Adrenal gland (tissue), 12 donors: ENCODE results near the gene LUM. TPM values are rescaled to one million over a fixed set of nuclear protein-coding genes. Genes with fewer than 3 reads are reported as not detected.
A peak's percentile ranks its signal among the peaks of the same experiment; 100 is the strongest.

Experiments used
- DNase-seq, 7 donors: peaks; one replicate each; pipeline ENCODE4 v3.0.0-alpha.2; 2019 to 2020
- H3K27ac ChIP-seq, 5 donors: fragments of 200-600 bp; sonication (generic) in 4 of 5; 1 replicate in 3 of 5; 2 replicates in 2 of 5; pipeline versions ENCODE4 v1.5.1 to v1.8.0; 2016 to 2020; ENCODE audit warnings: mild to moderate bottlenecking in 1 of 5
- H3K27me3 ChIP-seq: fragments of 200-600 bp; 2 replicates; pipeline ENCODE4 v1.8.0; 2021
- H3K36me3 ChIP-seq, 2 donors: fragments of 200-600 bp; replicated peaks in 1 of 2; 1 replicate in 1 of 2; 2 replicates in 1 of 2; pipeline versions ENCODE4 v1.5.1 to v1.8.0; 2018 to 2022
- H3K4me1 ChIP-seq, 2 donors: fragments of 200-600 bp; replicated peaks in 1 of 2; 1 replicate in 1 of 2; 2 replicates in 1 of 2; pipeline versions ENCODE4 v1.5.1 to v1.8.0; 2018 to 2021
- H3K4me3 ChIP-seq, 4 donors: fragments of 200-600 bp; sonication (generic) in 3 of 4; one replicate each; pipeline ENCODE4 v1.5.1; 2016 to 2018
- H3K9me3 ChIP-seq, 3 donors: fragments of 200-600 bp; sonication (generic) in 1 of 3; replicated peaks in 1 of 3; 1 replicate in 2 of 3; 2 replicates in 1 of 3; pipeline versions ENCODE4 v1.5.1 to v1.8.0; 2016 to 2021
- POLR2A ChIP-seq, 2 donors: fragments of 450-650 bp; IDR thresholded peaks; one replicate each; pipeline ENCODE4 v1.6.1; 2017; ENCODE audit warnings: antibody characterized with exemption in 2 of 2, mild to moderate bottlenecking in 2 of 2, moderate library complexity in 1 of 2
- WGBS, 4 donors: extraction: QIAGEN DNeasy Blood & Tissue Kit in 2 of 4; methylation state at CpG; one replicate each; pipeline versions ENCODE4 v1.1.5 to v1.1.7; 2013 to 2017; 5-methylcytosine and 5-hydroxymethylcytosine counted together
- intact Hi-C, 2 donors: fragments of 100-400 bp; cut with DNase I; formaldehyde crosslinking; loops; one replicate each; pipeline versions ENCODE4 v1.14.1 to v1.15.0; 2022 to 2023
- polyA plus RNA-seq, 3 donors: library from polyadenylated mRNA; stranded (reverse); fragments of 200-250 nt in 2 of 3; fragments of 350-450 nt in 1 of 3; fragmentation: Illumina TruSeq in 1 of 3; extraction: RNeasy Lipid Tissue Mini Kit (QIAGEN cat#74804) in 1 of 3; gene quantifications; one replicate each; pipeline ENCODE4 v1.2.3, GENCODE V29; 2013 to 2014
- total RNA-seq, 9 donors: library from RNA; depleted of rRNA in 4 of 9; stranded (reverse); fragments of >200 nt in 4 of 9; fragments of 120-200 nt in 1 of 9; fragmentation: NEBNext Ultra II Directional in 1 of 9; extraction: Animal tissue kit (Norgen Biotek cat#: 25700) in 1 of 9; gene quantifications; one replicate each; pipeline versions ENCODE4 v1.1.0 to v1.2.4, GENCODE V29; 2013 to 2023
- TF ChIP-seq, protein P1 (sequence below), 6 experiments: fragments of 450-650 bp in 4 of 6; fragments of 200-600 bp in 2 of 6; sonication (generic) in 1 of 6; IDR thresholded peaks; 1 replicate in 5 of 6; 2 replicates in 1 of 6; pipeline versions ENCODE4 v1.5.1 to v1.8.0; 2016 to 2021; ENCODE audit warnings: antibody characterized with exemption in 6 of 6, mild to moderate bottlenecking in 2 of 6, moderate library complexity in 1 of 6
- donor health status: healthy with polysubstance abuse.
- donor health status: Bipolar disorder and iron deficiency.
- donor health status: DM: yes; HTN: yes; CAD: no.
- donor health status: DM: no; HTN: no; CAD: no.
- donor health status: DM: no; HTN: no; CAD: no.
- donor health status: DM: yes; HTN: yes; CAD: no.

The LUM gene
- total and polyA plus RNA-seq, 12 donors, result 68.2 to 1,150 (median 385) TPM

DNA sequence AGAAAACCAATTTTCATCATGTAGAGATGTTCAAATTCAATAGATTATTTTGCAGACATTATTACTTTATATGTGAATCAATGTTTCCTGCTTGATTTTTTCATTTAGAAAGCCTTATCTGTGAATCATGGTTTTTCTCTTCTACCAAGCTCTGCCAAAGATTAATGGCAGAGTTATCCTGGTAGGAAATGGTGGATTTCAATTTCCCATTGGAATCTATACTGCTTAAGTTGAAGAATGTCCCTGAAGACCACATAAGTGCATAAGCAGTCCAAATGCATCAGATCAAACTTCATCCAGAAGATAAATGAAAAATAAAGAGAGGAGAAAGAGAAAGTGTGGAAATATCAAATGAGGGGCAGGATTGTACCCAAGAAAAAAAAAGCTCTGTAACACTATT lies 5.0 kb downstream of the LUM start:
- intact Hi-C loops, result no loop called here
- no peaks in the 10 kb centered on the region for H3K36me3 ChIP-seq
- H3K27ac ChIP-seq, result no peak overlapping the region
- H3K4me3 ChIP-seq, result peak overlapping the region in 1 of 4 donors; percentile 11
- DNase-seq, result no peak
- H3K27me3 ChIP-seq, result no peaks in the 10 kb centered on the region
- peaks cover 0 to 8% (median 0%) of the 10 kb centered on the region in 3 donors for H3K9me3 ChIP-seq
- H3K4me1 ChIP-seq, result no peaks in the 10 kb centered on the region
- TF ChIP-seq POLR2A (IDR thresholded peaks at IDR 0.05), result no peak
- TF ChIP-seq, protein P1, sequence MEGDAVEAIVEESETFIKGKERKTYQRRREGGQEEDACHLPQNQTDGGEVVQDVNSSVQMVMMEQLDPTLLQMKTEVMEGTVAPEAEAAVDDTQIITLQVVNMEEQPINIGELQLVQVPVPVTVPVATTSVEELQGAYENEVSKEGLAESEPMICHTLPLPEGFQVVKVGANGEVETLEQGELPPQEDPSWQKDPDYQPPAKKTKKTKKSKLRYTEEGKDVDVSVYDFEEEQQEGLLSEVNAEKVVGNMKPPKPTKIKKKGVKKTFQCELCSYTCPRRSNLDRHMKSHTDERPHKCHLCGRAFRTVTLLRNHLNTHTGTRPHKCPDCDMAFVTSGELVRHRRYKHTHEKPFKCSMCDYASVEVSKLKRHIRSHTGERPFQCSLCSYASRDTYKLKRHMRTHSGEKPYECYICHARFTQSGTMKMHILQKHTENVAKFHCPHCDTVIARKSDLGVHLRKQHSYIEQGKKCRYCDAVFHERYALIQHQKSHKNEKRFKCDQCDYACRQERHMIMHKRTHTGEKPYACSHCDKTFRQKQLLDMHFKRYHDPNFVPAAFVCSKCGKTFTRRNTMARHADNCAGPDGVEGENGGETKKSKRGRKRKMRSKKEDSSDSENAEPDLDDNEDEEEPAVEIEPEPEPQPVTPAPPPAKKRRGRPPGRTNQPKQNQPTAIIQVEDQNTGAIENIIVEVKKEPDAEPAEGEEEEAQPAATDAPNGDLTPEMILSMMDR (IDR thresholded peaks at IDR 0.05), result no peak

DNA sequence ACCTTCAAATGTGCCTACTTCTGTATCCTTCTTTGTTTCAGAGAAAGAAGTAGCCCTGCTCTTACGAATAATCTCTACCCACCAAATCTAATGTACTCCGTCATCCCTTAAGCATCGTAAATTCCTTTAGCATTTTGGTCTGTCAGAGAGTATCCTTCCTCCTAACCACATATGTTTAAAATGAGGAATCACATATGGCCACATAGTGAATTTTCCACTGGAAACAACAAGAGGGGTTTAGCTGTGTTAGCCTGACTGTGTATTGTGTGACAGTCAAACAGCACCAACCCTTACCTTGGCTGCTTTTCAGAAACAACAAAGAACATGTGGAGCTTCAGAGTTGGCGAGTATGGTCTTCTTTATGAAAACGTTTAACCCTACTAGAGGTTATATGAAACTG lies 5.5 kb downstream of the LUM start:
- peaks cover 0 to 8% (median 0%) of the 10 kb centered on the region in 3 donors for H3K9me3 ChIP-seq
- TF ChIP-seq, protein P1 (IDR thresholded peaks at IDR 0.05), result no peak
- no peak for TF ChIP-seq POLR2A (IDR thresholded peaks at IDR 0.05)
- H3K27ac ChIP-seq, result no peak overlapping the region
- no peak for DNase-seq
- intact Hi-C loops, result no loop called here
- no peaks in the 10 kb centered on the region for H3K27me3 ChIP-seq
- H3K36me3 ChIP-seq, result no peaks in the 10 kb centered on the region
- WGBS, 4 donors, result 67 to 79% (median 75%) methylated on average over 5 of the region's 5 CpGs
- H3K4me1 ChIP-seq, result no peaks in the 10 kb centered on the region
- H3K4me3 ChIP-seq, result no peak overlapping the region

DNA sequence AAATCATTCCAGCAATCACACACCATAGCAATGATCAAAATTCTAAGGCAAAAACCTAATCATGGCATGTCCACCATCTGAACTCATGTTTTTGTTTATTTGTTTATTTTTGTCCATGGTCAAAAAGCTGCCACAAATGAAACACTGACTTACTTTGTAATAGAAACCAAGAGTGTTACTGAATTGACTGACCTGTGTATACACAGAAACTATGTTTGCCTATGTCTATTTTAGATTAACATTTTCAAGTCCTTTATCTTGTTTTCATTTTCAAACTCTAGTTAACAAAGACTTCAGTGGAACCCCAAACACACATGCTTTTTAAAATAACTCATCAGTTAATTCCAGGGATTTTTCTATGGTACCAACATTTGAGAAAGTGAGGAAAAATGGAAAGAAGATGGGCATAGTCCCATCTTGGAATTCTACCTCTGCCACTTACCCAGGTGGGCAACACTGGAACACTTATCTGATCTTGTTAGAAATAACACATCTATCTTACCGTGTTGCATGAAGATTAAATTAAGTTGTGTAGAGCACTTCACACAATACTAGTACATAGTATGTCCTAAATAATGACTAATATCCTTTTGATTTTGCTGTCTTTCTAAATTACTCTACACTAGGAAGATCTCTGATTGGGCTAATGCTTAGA lies 6.4 kb downstream of the LUM start:
- intact Hi-C loops, result no loop called here
- Histone ChIP-seq H3K27me3 (no peaks in the 10 kb centered on the region), H3K36me3 (no peaks in the 10 kb centered on the region), H3K9me3 (peaks cover 0 to 2% (median 0%) of the 10 kb centered on the region in 3 donors), H3K4me3 (peak overlapping the region in 1 of 4 donors; percentile 7), H3K27ac (no peak overlapping the region), H3K4me1 (no peaks in the 10 kb centered on the region)
- no peak for DNase-seq
- 67 to 82% (median 77%) methylated on average over 1 of the region's 1 CpG for WGBS, 4 donors
- TF ChIP-seq, protein P1 (IDR thresholded peaks at IDR 0.05), result no peak
- TF ChIP-seq POLR2A (IDR thresholded peaks at IDR 0.05), result no peak

DNA sequence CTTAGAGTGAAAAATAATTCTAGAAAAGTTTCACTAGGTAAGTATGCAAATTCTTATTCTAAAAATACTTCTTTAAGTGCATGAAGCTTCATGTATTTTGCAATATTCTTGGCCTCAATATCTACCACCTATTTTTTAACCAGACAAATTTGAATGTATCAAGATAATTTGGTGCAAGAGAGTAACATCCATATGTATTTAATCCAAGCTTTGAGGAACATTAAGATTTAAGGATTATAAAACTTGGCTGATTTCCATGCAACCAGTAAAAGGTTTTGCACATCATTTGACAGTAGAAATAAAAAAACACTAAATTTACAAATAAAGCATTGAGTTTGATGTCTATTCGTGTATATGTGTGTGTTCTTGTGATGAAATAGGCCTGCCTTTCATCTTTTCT lies 7.7 kb downstream of the LUM start:
- H3K9me3 ChIP-seq, result no peaks in the 10 kb centered on the region
- WGBS, 4 donors, result 34 to 55% (median 48%) methylated on average over 1 of the region's 1 CpG
- intact Hi-C loops, result no loop called here

More for the DNA sequence above, 7.7 kb downstream of the LUM start:
- no peak for DNase-seq
- Histone ChIP-seq H3K27me3 (no peaks in the 10 kb centered on the region), H3K36me3 (no peaks in the 10 kb centered on the region), H3K27ac (no peak overlapping the region), H3K4me3 (no peak overlapping the region), H3K4me1 (no peaks in the 10 kb centered on the region)
- no peak for TF ChIP-seq POLR2A (IDR thresholded peaks at IDR 0.05)
- TF ChIP-seq, protein P1 (IDR thresholded peaks at IDR 0.05), result no peak
